NCI-H82 treated with DMSO at 0.1 percent for 48 hours (cell line): Measurements from ENCODE around the gene SESN2.

Experiments used
- DNase-seq: peaks from one replicate; lab custom pipeline; 2025; ENCODE audit not compliant: unreplicated experiment; lab: John Stamatoyannopoulos, UW

Gene SESN2

DNA sequence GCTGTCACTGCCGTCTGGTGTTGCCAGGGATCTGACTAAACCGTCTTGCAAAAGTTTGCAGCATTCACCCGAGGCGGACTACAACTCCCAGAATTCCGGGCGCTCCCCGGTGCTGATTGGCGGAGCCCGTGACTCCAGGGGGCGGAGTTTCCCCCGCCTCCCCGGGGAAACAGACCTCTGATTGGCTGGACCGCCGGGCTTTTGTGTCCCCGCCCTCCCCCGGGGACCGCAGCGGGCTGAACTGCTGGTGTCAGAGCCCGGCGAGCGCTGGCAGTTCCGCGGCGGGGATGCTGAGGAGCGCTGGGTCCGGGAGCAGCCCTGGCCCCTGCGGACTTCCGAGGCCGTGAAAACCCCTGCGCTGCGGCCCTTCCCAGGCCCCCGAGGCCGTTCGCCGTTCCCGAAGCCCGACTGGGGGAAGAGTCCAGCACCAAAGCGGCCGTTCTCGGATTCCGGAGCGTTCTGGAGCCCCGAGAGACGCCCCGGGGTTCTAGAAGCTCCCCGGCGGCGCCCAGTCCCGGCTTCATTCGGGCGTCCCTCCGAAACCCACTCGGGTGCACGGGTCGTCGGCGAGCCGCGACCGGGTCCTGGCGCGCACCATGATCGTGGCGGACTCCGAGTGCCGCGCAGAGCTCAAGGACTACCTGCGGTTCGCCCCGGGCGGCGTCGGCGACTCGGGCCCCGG is at the start of gene SESN2:
Gene SESN2, plus strand, starts transcription at position 267 of the 682 bp plus-strand sequence. Its CDS starts 330 bp downstream, at position 597.
- DNase-seq: peak; percentile 93

GRCh38 chr1:28209700-28210099 is 49.6 kb upstream of the SESN2 start:
- DNase-seq: no peak

GRCh38 chr1:28213315-28213714 is 46.0 kb upstream of the SESN2 start:
- no peak for DNase-seq

DNA sequence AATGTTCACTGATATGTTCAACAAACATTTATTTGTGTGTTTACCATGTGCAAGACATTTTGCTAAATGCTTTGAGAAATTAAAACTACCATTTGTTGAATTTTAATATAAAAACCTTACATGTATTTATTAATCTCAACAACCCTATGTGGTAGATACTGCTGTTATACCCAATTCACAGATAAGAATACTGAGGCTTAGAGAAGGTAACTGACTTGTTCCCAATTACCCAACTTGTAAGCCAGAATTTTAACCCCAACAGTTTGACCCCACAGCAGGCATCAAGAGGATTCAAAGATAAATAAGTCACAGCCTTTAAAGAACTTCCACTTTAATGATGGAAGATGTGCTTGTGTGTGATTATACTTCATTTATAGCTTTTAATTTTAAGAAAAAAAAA is 30.2 kb upstream of the SESN2 start:
- no peak for DNase-seq

DNA sequence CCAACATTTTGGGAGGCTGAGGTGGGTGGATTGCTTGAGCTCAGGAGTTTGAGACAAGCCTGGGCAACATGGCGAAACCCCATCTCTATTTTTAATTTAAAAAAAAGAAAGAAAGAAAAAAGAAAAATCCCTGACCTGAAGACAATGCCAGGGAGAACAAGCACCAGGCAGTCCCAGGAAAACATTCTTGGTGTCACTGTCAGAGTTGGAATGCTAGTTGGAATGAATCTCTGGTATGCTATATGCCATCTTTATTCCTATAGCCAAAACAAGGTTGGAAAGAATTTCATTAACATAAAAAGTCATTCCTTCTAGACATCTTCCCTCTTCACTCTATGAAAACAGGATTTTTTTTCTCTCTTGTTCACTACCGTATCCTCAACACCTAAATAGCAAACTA is 29.3 kb upstream of the SESN2 start:
- DNase-seq: no peak

GRCh38 chr1:28232558-28233263 is 26.6 kb upstream of the SESN2 start, which contains the start of gene DNAJC8:
TSS of gene DNAJC8 (minus strand) at chr1:28233029. CDS start at chr1:28232998, 31 bp downstream.
- DNase-seq: peak; percentile 67

GRCh38 chr1:28233264-28233606 is 26.1 kb upstream of the SESN2 start:
- no peak for DNase-seq

GRCh38 chr1:28235755-28236655 is 23.3 kb upstream of the SESN2 start, which contains the start of gene ATP5IF1:
TSS of gene ATP5IF1 (plus strand) at chr1:28236124. CDS start at chr1:28236184, 60 bp downstream.
- DNase-seq: peak; percentile 98

DNA sequence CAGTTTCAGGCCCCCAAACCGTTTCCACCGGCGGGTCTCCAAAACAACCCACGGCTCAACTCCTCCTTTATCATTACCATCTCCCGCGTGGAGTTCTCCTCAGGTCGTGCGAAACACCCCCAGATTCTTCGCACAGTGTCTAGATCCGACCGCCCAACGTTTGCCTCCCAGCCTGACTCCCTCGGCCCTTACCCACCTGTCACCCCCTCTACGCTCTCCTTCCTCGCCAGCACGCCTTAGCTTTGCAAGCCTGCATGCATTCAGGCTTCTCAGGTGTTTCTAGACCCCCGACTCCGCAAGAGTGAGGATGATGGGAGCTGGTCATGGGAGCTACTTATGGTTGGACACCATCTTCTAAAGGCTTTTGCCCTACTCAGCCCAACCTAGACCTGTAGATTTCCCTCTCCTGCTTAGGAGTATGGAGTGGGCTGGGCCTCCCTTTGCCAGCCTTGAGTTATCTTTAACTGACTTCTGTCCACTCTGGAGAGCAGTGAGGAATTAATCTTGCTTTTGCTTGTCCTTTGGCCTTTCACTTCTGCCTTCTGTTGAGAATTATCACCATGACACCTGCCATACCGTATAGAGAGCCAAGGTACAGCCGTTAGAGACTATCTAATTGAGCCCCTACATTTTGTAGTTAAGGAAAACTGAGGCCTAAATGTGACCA is 22.5 kb upstream of the SESN2 start:
- no peak for DNase-seq

DNA sequence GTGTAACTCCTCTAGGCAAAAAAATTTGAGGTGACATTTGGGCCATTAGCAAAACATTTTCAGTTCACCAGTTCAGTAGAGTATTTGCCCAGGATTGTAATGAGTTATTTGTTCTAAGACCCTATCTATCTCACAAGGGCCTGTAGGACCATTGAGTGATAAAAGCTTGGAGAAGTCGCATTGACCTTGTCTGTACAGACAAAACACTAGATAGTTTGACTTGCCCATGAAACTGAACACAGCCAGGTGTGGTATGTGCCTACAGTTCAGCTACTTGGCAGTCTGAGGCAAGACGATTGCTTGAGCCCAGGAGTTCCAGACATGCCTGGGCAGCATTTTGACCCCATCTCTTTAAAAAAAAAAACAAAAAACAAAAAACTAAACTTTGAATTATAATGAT is 20.3 kb upstream of the SESN2 start:
- no peak for DNase-seq

GRCh38 chr1:28240024-28240423 is 19.3 kb upstream of the SESN2 start:
- DNase-seq: no peak

DNA sequence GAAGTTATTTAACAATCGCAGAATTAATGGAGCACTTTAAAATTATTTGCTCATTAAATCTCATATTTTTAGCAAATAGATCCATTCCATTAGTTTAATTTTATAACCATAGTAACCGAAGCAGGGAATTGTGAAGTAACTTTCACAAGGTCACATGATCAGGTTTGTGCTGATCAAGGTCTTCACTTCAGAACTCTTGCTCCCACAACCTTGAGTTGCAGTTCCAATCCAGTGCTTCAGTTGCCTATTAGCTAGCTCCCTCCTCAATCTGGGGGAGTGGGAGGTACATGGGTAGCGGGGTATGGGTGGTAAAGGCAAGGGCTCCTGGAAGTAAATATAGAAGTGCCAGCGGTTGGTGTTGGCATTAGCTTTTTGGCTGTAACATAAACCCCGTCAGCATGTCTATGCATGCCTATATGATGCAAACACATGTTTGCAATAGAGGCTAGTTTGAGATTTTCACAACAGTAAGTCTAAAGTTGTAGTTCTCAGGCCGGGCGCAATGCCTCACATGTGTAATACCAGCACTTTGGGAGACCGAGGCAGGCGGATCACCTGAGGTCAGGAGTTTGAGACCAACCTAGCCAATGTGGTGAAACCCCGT is 17.6 kb upstream of the SESN2 start:
- DNase-seq: no peak

- DNase-seq: no peak
Observed at GRCh38 chr1:28243685-28244311, 15.5 kb upstream of the SESN2 start.

- no peak for DNase-seq
Observed at GRCh38 chr1:28244549-28245251, 14.6 kb upstream of the SESN2 start.

GRCh38 chr1:28246427-28246832 is 12.9 kb upstream of the SESN2 start:
- no peak for DNase-seq

DNA sequence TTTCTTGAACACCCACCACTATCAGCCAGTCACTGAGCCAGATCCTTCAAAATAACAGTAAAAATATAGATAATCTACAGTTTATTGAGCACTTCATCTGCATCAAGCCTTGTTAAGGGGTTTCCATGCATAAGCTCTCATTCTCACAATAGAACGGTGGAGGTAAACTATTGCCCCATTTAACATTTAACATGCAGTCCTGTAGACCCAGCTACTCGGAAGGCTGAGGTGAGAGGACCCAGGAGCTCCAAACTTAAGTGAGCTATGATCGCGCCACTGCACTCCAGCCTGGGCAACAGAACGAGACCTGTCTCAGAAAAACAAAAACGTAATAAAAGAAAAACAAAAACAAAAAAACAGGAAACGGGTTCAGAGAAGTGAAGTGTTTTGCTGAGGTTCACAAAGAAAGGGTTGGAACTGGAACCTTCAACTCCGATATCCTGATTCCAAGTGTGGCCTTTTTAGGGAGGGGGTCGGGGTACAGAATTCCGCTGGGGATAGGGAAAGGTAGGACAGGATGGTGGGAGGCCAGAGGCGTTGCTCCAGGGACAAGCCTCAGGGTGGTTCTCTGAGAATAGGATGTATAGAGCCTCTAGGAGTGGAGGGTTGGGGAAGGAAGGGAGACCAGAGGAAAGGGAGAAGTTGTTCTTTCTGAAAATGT is 11.6 kb upstream of the SESN2 start:
- no peak for DNase-seq

DNA sequence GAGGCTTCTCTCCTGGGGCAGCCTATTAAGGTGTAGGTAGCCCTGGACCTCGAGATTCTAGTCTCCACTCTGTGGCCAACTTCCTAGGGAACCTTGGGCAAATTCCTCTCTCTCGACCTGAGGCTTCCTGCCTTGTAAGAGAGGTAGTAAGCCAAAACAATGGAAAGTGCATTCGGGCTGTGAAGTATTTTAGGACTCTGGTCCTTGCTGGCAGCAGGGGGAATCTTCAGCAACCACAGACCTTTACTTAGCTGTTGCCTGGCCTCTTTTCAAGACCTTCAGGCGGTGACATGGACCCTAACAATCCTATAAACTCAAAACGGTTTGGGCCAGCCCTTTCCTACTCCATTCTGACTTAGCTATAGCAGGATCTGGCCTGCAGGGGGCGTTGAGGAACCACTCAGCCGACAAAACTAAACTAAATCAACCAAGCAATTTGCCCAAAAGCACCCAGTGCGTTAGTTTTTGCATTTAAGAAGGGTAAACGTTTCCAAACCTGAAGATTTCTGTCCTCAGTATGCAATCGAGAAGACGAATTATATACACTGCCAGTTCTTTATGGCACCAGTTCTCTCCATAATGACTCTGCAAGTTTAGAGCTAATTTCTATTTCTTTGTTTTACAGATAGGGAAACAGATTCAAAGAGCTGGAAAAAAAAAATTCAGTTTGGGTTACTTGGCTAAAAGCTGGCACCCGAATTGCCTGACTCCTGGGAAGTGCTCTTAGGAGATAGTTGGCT is 10.9 kb upstream of the SESN2 start:
- peak; percentile 61 for DNase-seq
